Astrocyte (in vitro differentiated cells and primary cell): Measurements from ENCODE around the gene TUT1. TPM values are rescaled to one million over a fixed set of nuclear protein-coding genes. Genes with fewer than 3 reads are reported as not detected.
A peak's percentile ranks its signal among the peaks of the same experiment; 100 is the strongest.

ENCODE experiments used
- DNase-seq: peaks from one replicate; pipeline ENCODE4 v3.0.0-alpha.2; 2010; ENCODE audit warnings: low read depth
- FAIRE-seq: peaks from 2 replicates; lab custom pipeline; 2011; peaks lifted over from hg19 to GRCh38; lab: Jason Lieb, UNC
- H2AFZ ChIP-seq: 2 replicates; pipeline ENCODE4 v1.6.0; 2012; ENCODE audit warnings: low read depth, low read length, inconsistent platforms
- H3K27ac ChIP-seq: 2 replicates; pipeline ENCODE4 v1.5.1; 2011; ENCODE audit warnings: low read depth, low read length, inconsistent platforms
- H3K27me3 ChIP-seq: 2 replicates; pipeline ENCODE4 v1.6.0; 2011; ENCODE audit warnings: low read length, inconsistent platforms; ENCODE audit not compliant: insufficient read depth
- H3K36me3 ChIP-seq: 2 replicates; pipeline ENCODE4 v1.5.1; 2011; ENCODE audit warnings: low read length, inconsistent platforms; ENCODE audit not compliant: insufficient read depth
- H3K4me1 ChIP-seq: 2 replicates; pipeline ENCODE4 v1.5.1; 2011; ENCODE audit warnings: low read length, inconsistent platforms; ENCODE audit not compliant: insufficient read depth
- H3K4me2 ChIP-seq: 2 replicates; pipeline ENCODE4 v1.6.0; 2012; ENCODE audit warnings: low read length, inconsistent platforms
- H3K4me3 ChIP-seq: 2 replicates; pipeline ENCODE4 v1.5.1; 2011; ENCODE audit warnings: low read depth, mild to moderate bottlenecking, low read length, inconsistent platforms; ENCODE audit not compliant: insufficient read depth
- H3K79me2 ChIP-seq: 2 replicates; pipeline ENCODE4 v1.6.0; 2012; ENCODE audit warnings: mild to moderate bottlenecking, low read length, inconsistent platforms; ENCODE audit not compliant: insufficient read depth
- H3K9ac ChIP-seq: 2 replicates; pipeline ENCODE4 v1.6.0; 2012; ENCODE audit warnings: mild to moderate bottlenecking, low read length, inconsistent platforms
- H3K9me3 ChIP-seq: 2 replicates; pipeline ENCODE4 v1.5.1; 2012; ENCODE audit warnings: low read depth, mild to moderate bottlenecking, low read length, inconsistent platforms; ENCODE audit not compliant: insufficient read depth
- H4K20me1 ChIP-seq: 2 replicates; pipeline ENCODE4 v1.6.0; 2012; ENCODE audit warnings: low read length, inconsistent platforms; ENCODE audit not compliant: insufficient read depth
- H3K27ac Mint-ChIP-seq: one replicate; pipeline ENCODE4 v1.8.0; 2021; ENCODE audit warnings: mild to moderate bottlenecking, mixed read lengths; ENCODE audit not compliant: unreplicated experiment
- H3K27me3 Mint-ChIP-seq: one replicate; pipeline ENCODE4 v1.8.0; 2021; ENCODE audit warnings: low read depth, mixed read lengths; ENCODE audit not compliant: unreplicated experiment
- H3K36me3 Mint-ChIP-seq: one replicate; pipeline ENCODE4 v1.8.0; 2021; ENCODE audit warnings: low read depth, mixed read lengths; ENCODE audit not compliant: unreplicated experiment
- H3K4me1 Mint-ChIP-seq: one replicate; pipeline ENCODE4 v1.8.0; 2021; ENCODE audit warnings: low read depth, mixed read lengths; ENCODE audit not compliant: unreplicated experiment
- H3K4me3 Mint-ChIP-seq: one replicate; pipeline ENCODE4 v1.8.0; 2021; ENCODE audit warnings: mild to moderate bottlenecking, moderate library complexity, mixed read lengths; ENCODE audit not compliant: unreplicated experiment
- H3K9me3 Mint-ChIP-seq: one replicate; pipeline ENCODE4 v1.8.0; 2021; ENCODE audit warnings: mild to moderate bottlenecking, mixed read lengths; ENCODE audit not compliant: unreplicated experiment
- CTCF ChIP-seq: IDR thresholded peaks from 2 replicates; pipeline ENCODE4 v1.5.1; 2011; ENCODE audit warnings: low read depth, mild to moderate bottlenecking, inconsistent platforms, low read length, moderate library complexity; ENCODE audit not compliant: insufficient read depth
- EZH2 ChIP-seq: IDR thresholded peaks from 2 replicates; pipeline ENCODE4 v1.6.1; 2012; ENCODE audit warnings: mild to moderate bottlenecking, low read length, inconsistent platforms; ENCODE audit not compliant: insufficient read depth
- total RNA-seq: library from RNA; stranded (reverse); gene quantifications from 2 replicates; pipeline ENCODE4 v1.2.1, GENCODE V29; 2021

TUT1 gene
- total RNA-seq, 1 donor from 2014 or later = 18.3 TPM

DNA sequence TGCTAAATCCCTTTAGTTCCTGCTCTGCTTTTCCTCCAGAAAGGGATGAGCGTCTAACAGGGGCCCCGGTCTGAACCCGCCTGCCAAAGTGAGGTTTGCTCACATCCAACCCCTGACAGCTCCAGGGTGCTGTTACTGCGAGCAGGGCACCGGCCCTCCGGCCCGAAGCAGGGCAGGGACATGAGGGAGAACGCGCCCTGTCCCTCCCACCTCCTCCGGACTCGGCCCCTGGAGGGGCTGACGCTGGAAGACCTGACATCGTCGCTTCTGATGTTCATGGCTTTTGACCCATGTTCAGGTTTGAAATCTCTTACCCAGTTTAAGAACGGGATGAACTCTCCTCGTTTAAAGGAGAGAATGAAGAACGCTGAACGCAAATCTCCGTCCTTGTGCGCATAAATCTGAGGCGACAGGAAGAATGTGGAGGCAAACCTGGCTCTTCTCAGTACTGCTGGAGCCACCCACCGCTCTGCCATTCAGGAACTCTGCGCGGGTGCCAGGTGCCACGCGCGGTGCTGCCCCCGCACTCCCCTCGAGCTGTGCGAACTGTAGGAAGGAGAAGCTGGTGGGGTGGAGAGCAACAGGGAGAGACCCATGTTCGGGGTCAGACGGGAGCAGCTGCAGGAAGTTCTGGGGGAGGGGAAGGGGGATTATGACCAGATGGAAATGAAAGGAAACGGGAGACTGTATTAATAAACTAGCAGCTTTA is 16.8 kb downstream of the TUT1 start:
- Histone ChIP-seq H3K4me3 (peak overlapping the region; percentile 78), H3K27ac (peak overlapping the region; percentile 92), H2AFZ (peak overlapping the region; percentile 57), H3K9ac (peak overlapping the region; percentile 95), H3K79me2 (peaks cover 74% of the 10 kb centered on the region), H3K4me2 (peak overlapping the region; percentile 97), H3K36me3 (peaks cover 20% of the 10 kb centered on the region), H3K4me1 (peaks cover 39% of the 10 kb centered on the region), H3K27me3 (no peaks in the 10 kb centered on the region), H4K20me1 (peaks cover 38% of the 10 kb centered on the region), H3K9me3 (no peaks in the 10 kb centered on the region)
- no peak for DNase-seq
- peaks cover 31% of the 10 kb centered on the region for H3K4me1 Mint-ChIP-seq
- no peak for TF ChIP-seq EZH2
- no peak for TF ChIP-seq CTCF
- peaks cover 30% of the 10 kb centered on the region for H3K36me3 Mint-ChIP-seq
- no peaks in the 10 kb centered on the region for H3K9me3 Mint-ChIP-seq
- H3K27me3 Mint-ChIP-seq = no peaks in the 10 kb centered on the region
- FAIRE-seq = no peak
- H3K27ac Mint-ChIP-seq = peak overlapping the region; percentile 99
- peak overlapping the region; percentile 100 for H3K4me3 Mint-ChIP-seq

DNA sequence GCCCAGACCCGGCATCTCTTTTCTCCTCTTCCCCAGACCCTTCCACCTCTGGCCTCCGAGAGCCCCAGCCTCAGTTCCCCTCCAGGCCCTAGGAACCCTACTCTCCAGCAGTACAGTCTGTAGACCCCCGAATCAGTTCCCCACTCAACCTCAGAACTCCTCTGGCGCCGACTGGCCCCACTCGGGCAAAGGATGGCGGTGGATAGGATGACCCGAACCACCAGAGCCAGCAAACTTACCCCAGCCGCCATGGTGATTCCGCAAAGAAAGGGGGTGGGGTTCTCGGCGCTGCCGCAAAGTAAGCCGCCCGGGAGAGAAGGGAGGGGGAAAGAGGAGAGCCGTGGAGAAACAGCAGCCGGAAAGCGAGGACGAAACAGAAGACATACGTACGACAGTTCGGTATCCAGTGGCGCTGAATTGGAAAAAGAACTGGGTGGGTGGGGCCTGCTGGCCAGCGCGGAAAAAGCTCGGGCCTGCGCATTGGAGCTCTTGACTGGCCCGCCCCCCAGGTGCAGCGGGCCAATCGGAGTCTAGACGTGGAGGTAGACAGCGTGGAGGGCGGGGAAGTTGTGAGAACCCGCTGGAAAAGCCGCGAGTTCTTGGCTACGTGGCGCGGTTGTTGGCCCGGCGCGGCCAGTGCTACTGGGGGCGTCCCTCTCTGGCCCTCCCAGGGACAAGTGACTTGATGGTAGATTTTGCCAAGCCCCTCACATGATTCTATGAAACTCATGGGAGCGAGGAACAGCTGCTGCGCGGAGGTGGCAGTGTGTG is 17.5 kb downstream of the TUT1 start, which contains the start of gene EEF1G:
EEF1G (minus strand) TSS at position 300 of the 771 bp plus-strand sequence; CDS start at position 251, 49 bp downstream.
- H2AFZ ChIP-seq = peak within 1 kb of the TSS; percentile 78
- H3K9me3 Mint-ChIP-seq = no peaks in the 10 kb centered on the region
- H3K4me3 ChIP-seq = peak within 1 kb of the TSS; percentile 95
- H3K9ac ChIP-seq = peak within 1 kb of the TSS; percentile 96
- H3K79me2 ChIP-seq = peaks cover 81% of the 10 kb centered on the region
- peaks cover 23% of the 10 kb centered on the region for H3K36me3 ChIP-seq
- FAIRE-seq (no peak), DNase-seq (peak; percentile 100)
- peaks cover 41% of the 10 kb centered on the region for H3K4me1 ChIP-seq
- peaks cover 31% of the 10 kb centered on the region for H3K4me1 Mint-ChIP-seq
- H3K27ac ChIP-seq = peak within 1 kb of the TSS; percentile 92
- no peaks in the 10 kb centered on the region for H3K27me3 ChIP-seq
- peaks cover 30% of the 10 kb centered on the region for H3K36me3 Mint-ChIP-seq
- TF ChIP-seq CTCF (no peak), EZH2 (no peak)
- peak within 1 kb of the TSS; percentile 100 for H3K4me3 Mint-ChIP-seq
- peak within 1 kb of the TSS; percentile 99 for H3K27ac Mint-ChIP-seq
- H3K9me3 ChIP-seq = no peaks in the 10 kb centered on the region
- no peaks in the 10 kb centered on the region for H3K27me3 Mint-ChIP-seq
- H4K20me1 ChIP-seq = peaks cover 46% of the 10 kb centered on the region
- H3K4me2 ChIP-seq = peak within 1 kb of the TSS; percentile 97
